Neutrophil (primary cell): ENCODE results near the gene PMEPA1.

Source experiments
- H3K27ac ChIP-seq: fragments of 200-600 bp; sonication (generic); 2 replicates; pipeline ENCODE4 v1.5.1; 2016; ENCODE audit warnings: mild to moderate bottlenecking, moderate library complexity
- H3K27me3 ChIP-seq: fragments of 200-600 bp; sonication (generic); 2 replicates; pipeline ENCODE4 v1.6.0; 2016; ENCODE audit warnings: mild to moderate bottlenecking
- H3K36me3 ChIP-seq: fragments of 200-600 bp; sonication (generic); 2 replicates; pipeline ENCODE4 v1.5.1; 2017
- H3K4me1 ChIP-seq, 2 experiments: fragments of 200-600 bp in 1 of 2; sonication (generic) in 1 of 2; 1 replicate in 1 of 2; 2 replicates in 1 of 2; pipeline versions ENCODE4 v1.5.1 to v1.6.1; 2013 to 2016; ENCODE audit warnings: low read depth in 1 of 2, low read length in 1 of 2, mild to moderate bottlenecking in 1 of 2, moderate library complexity in 1 of 2; ENCODE audit not compliant: control insufficient read depth in 1 of 2, insufficient read depth in 1 of 2
- H3K4me3 ChIP-seq, 2 experiments: fragments of 200-600 bp in 1 of 2; sonication (generic) in 1 of 2; 1 replicate in 1 of 2; 2 replicates in 1 of 2; pipeline ENCODE4 v1.5.1; 2013 to 2016; ENCODE audit warnings: low read depth in 1 of 2, low read length in 1 of 2, mild to moderate bottlenecking in 1 of 2, moderate library complexity in 1 of 2
- H3K9me3 ChIP-seq: fragments of 200-600 bp; sonication (generic); 2 replicates; pipeline ENCODE4 v1.5.1; 2016
- CTCF ChIP-seq: fragments of 200-600 bp; sonication (generic); IDR thresholded peaks from 2 replicates; pipeline ENCODE4 v1.5.1; 2016; ENCODE audit warnings: antibody characterized with exemption

PMEPA1 gene

GRCh38 chr20:57748601-57749130 is 38.9 kb upstream of the PMEPA1 start:
- no peaks in the 10 kb centered on the region for H3K36me3 ChIP-seq
- H3K9me3 ChIP-seq, result no peaks in the 10 kb centered on the region
- no peak overlapping the region for H3K27ac ChIP-seq
- H3K4me3 ChIP-seq, result no peak overlapping the region
- TF ChIP-seq CTCF, result no peak
- peaks cover 7 to 11% of the 10 kb centered on the region in 2 experiments for H3K4me1 ChIP-seq
- H3K27me3 ChIP-seq, result peaks cover 44% of the 10 kb centered on the region

GRCh38 chr20:57747861-57748481 is 38.2 kb upstream of the PMEPA1 start:
- TF ChIP-seq CTCF, result no peak
- Histone ChIP-seq H3K9me3 (no peaks in the 10 kb centered on the region), H3K27me3 (peaks cover 44% of the 10 kb centered on the region), H3K27ac (no peak overlapping the region), H3K4me1 (peaks cover 7 to 11% of the 10 kb centered on the region in 2 experiments), H3K4me3 (no peak overlapping the region), H3K36me3 (no peaks in the 10 kb centered on the region)

- TF ChIP-seq CTCF, result no peak
- Histone ChIP-seq H3K27me3 (peaks cover 44% of the 10 kb centered on the region), H3K9me3 (no peaks in the 10 kb centered on the region), H3K27ac (no peak overlapping the region), H3K4me1 (peaks cover 7 to 11% of the 10 kb centered on the region in 2 experiments), H3K36me3 (no peaks in the 10 kb centered on the region), H3K4me3 (no peak overlapping the region)
Observed at GRCh38 chr20:57746832-57747404, 37.1 kb upstream of the PMEPA1 start.

GRCh38 chr20:57746201-57746600 is 36.4 kb upstream of the PMEPA1 start:
- no peaks in the 10 kb centered on the region for H3K9me3 ChIP-seq
- no peak overlapping the region for H3K4me3 ChIP-seq
- peaks cover 44% of the 10 kb centered on the region for H3K27me3 ChIP-seq
- no peaks in the 10 kb centered on the region for H3K36me3 ChIP-seq
- TF ChIP-seq CTCF, result no peak
- no peak overlapping the region for H3K27ac ChIP-seq
- peaks cover 7 to 11% of the 10 kb centered on the region in 2 experiments for H3K4me1 ChIP-seq

GRCh38 chr20:57744206-57744605 is 34.4 kb upstream of the PMEPA1 start:
- H3K27me3 ChIP-seq, result peaks cover 26% of the 10 kb centered on the region
- peaks cover 4 to 9% of the 10 kb centered on the region in 2 experiments for H3K4me1 ChIP-seq
- H3K9me3 ChIP-seq, result no peaks in the 10 kb centered on the region
- no peak for TF ChIP-seq CTCF
- H3K27ac ChIP-seq, result no peak overlapping the region
- no peak overlapping the region for H3K4me3 ChIP-seq
- H3K36me3 ChIP-seq, result no peaks in the 10 kb centered on the region
